GM04503 (cell line): ENCODE results near the gene STXBP3.
"Not testable (repeated sequence)": the region's sequence is repeated elsewhere in the genome, so short reads cannot be mapped to it uniquely, and the experiment has no call there.

Source experiments
- DNase-seq: peaks from one replicate; pipeline ENCODE4 v3.0.0-alpha.2; 2012; ENCODE audit warnings: low read depth

Gene STXBP3

GRCh38 chr1:108746382-108747170, at the start of gene STXBP3:
STXBP3 (plus strand) TSS chr1:108746674; CDS start chr1:108746738, 64 bp downstream.
- peak; percentile 68 for DNase-seq

- no peak for DNase-seq
Measured at GRCh38 chr1:108699375-108700332, 46.8 kb upstream of the STXBP3 start.

- DNase-seq = no peak
Measured at GRCh38 chr1:108701176-108701849, 45.2 kb upstream of the STXBP3 start.

GRCh38 chr1:108702109-108702508, 44.4 kb upstream of the STXBP3 start:
- DNase-seq = not testable (repeated sequence)

- DNase-seq = no peak
Measured at GRCh38 chr1:108703939-108704338, 42.5 kb upstream of the STXBP3 start.

- DNase-seq = peak; percentile 48
Measured at GRCh38 chr1:108704496-108704895, 42.0 kb upstream of the STXBP3 start.

- DNase-seq = no peak
Measured at GRCh38 chr1:108706643-108707042, 39.8 kb upstream of the STXBP3 start.

GRCh38 chr1:108708691-108709660, 37.5 kb upstream of the STXBP3 start:
- DNase-seq = no peak

- no peak for DNase-seq
Measured at GRCh38 chr1:108712606-108713150, 33.8 kb upstream of the STXBP3 start, which contains the start of gene FNDC7. FNDC7 (plus strand) TSS chr1:108712908; CDS start chr1:108712934, 26 bp downstream.

GRCh38 chr1:108715932-108716331, 30.5 kb upstream of the STXBP3 start:
- no peak for DNase-seq

GRCh38 chr1:108716437-108717230, 29.8 kb upstream of the STXBP3 start:
- no peak for DNase-seq

- DNase-seq = no peak
Measured at GRCh38 chr1:108717774-108718316, 28.6 kb upstream of the STXBP3 start.

GRCh38 chr1:108718927-108719655, 27.4 kb upstream of the STXBP3 start:
- DNase-seq = no peak

- peak; percentile 64 for DNase-seq
Measured at GRCh38 chr1:108719656-108720435, 26.6 kb upstream of the STXBP3 start.

- no peak for DNase-seq
Measured at GRCh38 chr1:108722292-108722691, 24.2 kb upstream of the STXBP3 start.

- no peak for DNase-seq
Measured at GRCh38 chr1:108725906-108726305, 20.6 kb upstream of the STXBP3 start.

GRCh38 chr1:108728327-108728923, 18.0 kb upstream of the STXBP3 start:
- no peak for DNase-seq

GRCh38 chr1:108729481-108729880, 17.0 kb upstream of the STXBP3 start:
- no peak for DNase-seq
